ENCODE measurements around the gene MGST2. TPM values are rescaled to one million over a fixed set of nuclear protein-coding genes. Genes with fewer than 3 reads are reported as not detected.

The MGST2 gene
- total and polyA plus RNA-seq, 8 donors, result 7.6 to 271 (median 47.3) TPM

GRCh38 chr4:139655116-139655515 lies 10.5 kb upstream of the MGST2 start:
- intact Hi-C loops (cut with DNase I; ENCODE audit: low total_unique reads), result no loop called here
- Histone ChIP-seq H3K4me3 (no peak overlapping the region), H3K4me1 (peaks cover 4 to 33% (median 24%) of the 10 kb centered on the region in 4 donors), H3K27ac (no peak overlapping the region), H3K36me3 (no peaks in the 10 kb centered on the region), H3K27me3 (no peaks in the 10 kb centered on the region), H3K9me3 (no peaks in the 10 kb centered on the region)
- WGBS, 5 donors, result 41 to 62% (median 57%) methylated on average over 3 of the region's 3 CpGs
- DNase-seq, result peak in 1 of 2 donors; percentile 69
- TF ChIP-seq POLR2AphosphoS5 (IDR thresholded peaks at IDR 0.05), result no peak
- TF ChIP-seq CTCF (IDR thresholded peaks at IDR 0.05), result peak in 3 of 7 experiments; percentile 22 to 30 (median 26)

- intact Hi-C loops (cut with DNase I; ENCODE audit: low total_unique reads), result no loop called here
- peak; percentile 64 to 90 for DNase-seq
- H3K9me3 ChIP-seq, result no peaks in the 10 kb centered on the region
- H3K27ac ChIP-seq, result peak overlapping the region in 2 of 5 donors; percentile 19 to 79
- H3K27me3 ChIP-seq, result no peaks in the 10 kb centered on the region
- no peak overlapping the region for H3K4me3 ChIP-seq
- TF ChIP-seq CTCF (IDR thresholded peaks at IDR 0.05) (peak in 5 of 7 experiments; percentile 28 to 93 (median 68)), POLR2AphosphoS5 (IDR thresholded peaks at IDR 0.05) (no peak), POLR2A (IDR thresholded peaks at IDR 0.05) (no peak), EP300 (IDR thresholded peaks at IDR 0.05) (no peak)
- peaks cover 11 to 30% (median 23%) of the 10 kb centered on the region in 4 donors for H3K4me1 ChIP-seq
- 21 to 31% (median 22%) methylated on average over 13 of the region's 13 CpGs for WGBS, 5 donors
- no peaks in the 10 kb centered on the region for H3K36me3 ChIP-seq
Measured at GRCh38 chr4:139656614-139657486, 8.8 kb upstream of the MGST2 start.

- no peak for DNase-seq
- peak overlapping the region in 2 of 5 donors; percentile 19 to 79 for H3K27ac ChIP-seq
- WGBS, 5 donors, result 79 to 92% (median 83%) methylated on average over 4 of the region's 4 CpGs
- no peaks in the 10 kb centered on the region for H3K9me3 ChIP-seq
- peaks cover 11 to 40% (median 24%) of the 10 kb centered on the region in 4 donors for H3K4me1 ChIP-seq
- no peak for TF ChIP-seq POLR2A (IDR thresholded peaks at IDR 0.05)
- no peaks in the 10 kb centered on the region for H3K27me3 ChIP-seq
- H3K4me3 ChIP-seq, result no peak overlapping the region
- intact Hi-C loops (cut with DNase I; ENCODE audit: low total_unique reads), result no loop called here
- no peaks in the 10 kb centered on the region for H3K36me3 ChIP-seq
Measured at GRCh38 chr4:139658185-139658584, 7.4 kb upstream of the MGST2 start.

- H3K27me3 ChIP-seq, result no peaks in the 10 kb centered on the region
- peak overlapping the region in 1 of 5 donors; percentile 79 for H3K27ac ChIP-seq
- no peaks in the 10 kb centered on the region for H3K36me3 ChIP-seq
- no peak for TF ChIP-seq EP300 (IDR thresholded peaks at IDR 0.05)
- TF ChIP-seq CTCF (IDR thresholded peaks at IDR 0.05), result no peak
- TF ChIP-seq POLR2A (IDR thresholded peaks at IDR 0.05), result no peak
- TF ChIP-seq POLR2AphosphoS5 (IDR thresholded peaks at IDR 0.05), result no peak
- no peak for DNase-seq
- intact Hi-C loops (cut with DNase I; ENCODE audit: low total_unique reads), result no loop called here
- H3K9me3 ChIP-seq, result no peaks in the 10 kb centered on the region
- WGBS, 5 donors, result 73 to 91% (median 84%) methylated on average over 2 of the region's 2 CpGs
- H3K4me3 ChIP-seq, result no peak overlapping the region
- H3K4me1 ChIP-seq, result peaks cover 12 to 46% (median 28%) of the 10 kb centered on the region in 4 donors
Measured at GRCh38 chr4:139658586-139659382, 6.8 kb upstream of the MGST2 start.

All from stomach (tissue), 9 donors.